ENCODE measurements around the gene FAM20C. TPM values are rescaled to one million over a fixed set of nuclear protein-coding genes. Genes with fewer than 3 reads are reported as not detected.
"Not testable (repeated sequence)": the region's sequence is repeated elsewhere in the genome, so short reads cannot be mapped to it uniquely, and the experiment has no call there.

The FAM20C gene
- total and polyA plus RNA-seq, 7 donors = 15.6 to 47.6 (median 28.1) TPM

- H3K4me1 ChIP-seq = no peaks in the 10 kb centered on the region
- H3K36me3 ChIP-seq (ENCODE audit: insufficient read depth in 1 of 2, low read depth in 1 of 2) = no peaks in the 10 kb centered on the region
- H3K27me3 ChIP-seq (ENCODE audit: insufficient read depth in 3 of 3, low read length in 2 of 3) = peaks cover 0 to 53% (median 25%) of the 10 kb centered on the region in 3 donors
- no peak for ATAC-seq
- no peak for DNase-seq
- H3K9me3 ChIP-seq = no peaks in the 10 kb centered on the region
- intact Hi-C loops (cut with DNase I) = no loop called here
- TF ChIP-seq CTCF (IDR thresholded peaks at IDR 0.05) = no peak
- no peak overlapping the region for H3K4me3 ChIP-seq
- H3K27ac ChIP-seq = no peak overlapping the region
- WGBS, 3 donors = 73 to 80% (median 78%) methylated on average over 24 to 27 of the region's 27 CpGs
Measured at GRCh38 chr7:295155-296154, 103.1 kb downstream of the FAM20C start.

GRCh38 chr7:296373-296945, 104.1 kb downstream of the FAM20C start:
- Histone ChIP-seq H3K9me3 (no peaks in the 10 kb centered on the region), H3K36me3 (ENCODE audit: insufficient read depth in 1 of 2, low read depth in 1 of 2) (no peaks in the 10 kb centered on the region), H3K27ac (no peak overlapping the region), H3K4me1 (no peaks in the 10 kb centered on the region), H3K4me3 (no peak overlapping the region), H3K27me3 (ENCODE audit: insufficient read depth in 3 of 3, low read length in 2 of 3) (peaks cover 0 to 45% (median 17%) of the 10 kb centered on the region in 3 donors)
- 74 to 83% (median 78%) methylated on average over 15 to 20 of the region's 20 CpGs for WGBS, 3 donors
- no peak for TF ChIP-seq CTCF (IDR thresholded peaks at IDR 0.05)
- intact Hi-C loops (cut with DNase I) = no loop called here
- DNase-seq (no peak), ATAC-seq (no peak)

DNA sequence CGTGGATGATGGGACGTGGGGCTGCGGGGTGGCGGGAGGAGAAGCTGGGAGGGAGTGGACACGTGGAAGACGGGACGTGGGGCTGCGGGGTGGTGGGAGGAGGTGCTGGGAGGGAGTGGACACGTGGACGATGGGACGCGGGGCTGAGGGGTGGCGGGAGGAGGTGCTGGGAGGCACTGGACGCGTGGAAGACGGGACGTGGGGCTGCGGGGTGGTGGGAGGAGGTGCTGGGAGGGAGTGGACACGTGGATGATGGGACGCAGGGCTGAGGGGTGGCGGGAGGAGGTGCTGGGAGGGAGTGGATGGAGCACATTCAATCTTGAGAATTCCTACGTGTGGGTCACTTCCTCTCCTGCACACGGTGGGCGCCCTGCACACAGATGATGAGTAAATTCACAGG, 104.8 kb downstream of the FAM20C start:
- H3K27me3 ChIP-seq (ENCODE audit: insufficient read depth in 3 of 3, low read length in 2 of 3) = peaks cover 0 to 38% (median 13%) of the 10 kb centered on the region in 3 donors

DNA sequence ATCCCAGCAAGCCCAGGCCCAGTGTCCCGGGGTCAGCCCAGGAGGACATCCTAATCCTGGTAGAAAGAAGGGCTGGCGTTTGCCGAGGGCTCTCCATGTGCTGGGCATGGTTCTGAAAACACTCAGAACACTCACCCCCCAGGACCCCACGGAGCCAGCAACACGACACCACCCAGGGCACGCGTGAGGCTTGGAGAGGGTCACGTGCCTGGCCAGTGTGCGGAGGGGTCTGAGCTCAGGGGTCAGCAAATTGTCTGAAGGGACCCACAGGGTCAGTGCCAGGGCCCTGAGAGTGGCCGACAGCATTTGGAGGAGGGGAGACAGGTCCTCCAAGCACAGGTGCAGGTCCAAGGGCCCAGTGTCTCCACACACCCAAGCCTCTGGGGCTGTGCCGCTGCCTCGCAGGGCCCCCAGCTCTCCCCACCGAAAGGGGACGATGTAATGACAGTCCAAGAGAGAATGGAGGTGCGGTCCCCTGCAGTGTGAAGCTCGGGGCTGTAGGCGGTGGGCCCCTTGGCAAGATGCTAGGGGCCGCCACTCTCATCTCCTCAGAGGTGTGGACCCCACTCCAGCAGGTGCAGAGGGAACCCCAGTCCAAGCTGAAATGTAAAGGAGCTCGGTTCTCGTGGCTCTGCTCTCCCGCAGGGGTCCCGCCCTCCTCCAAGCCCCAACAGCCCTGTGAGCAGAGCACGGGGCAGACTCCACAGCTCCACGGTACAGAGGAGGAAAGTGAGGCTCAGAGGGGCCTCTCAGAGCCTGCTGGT, 105.4 kb downstream of the FAM20C start:
- H3K27me3 ChIP-seq (ENCODE audit: insufficient read depth in 3 of 3, low read length in 2 of 3) = peaks cover 0 to 32% (median 12%) of the 10 kb centered on the region in 3 donors

More for the DNA sequence above, 104.8 kb downstream of the FAM20C start:
- H3K27ac ChIP-seq; H3K9me3 ChIP-seq; intact Hi-C loops (cut with DNase I); ATAC-seq; DNase-seq; H3K36me3 ChIP-seq (ENCODE audit: insufficient read depth in 1 of 2, low read depth in 1 of 2); H3K4me1 ChIP-seq; H3K4me3 ChIP-seq: not testable (repeated sequence)
- WGBS, 3 donors = 70 to 78% (median 76%) methylated on average over 9 to 24 of the region's 24 CpGs

More for the DNA sequence above, 105.4 kb downstream of the FAM20C start:
- WGBS, 3 donors = 71 to 75% (median 74%) methylated on average over 20 to 24 of the region's 24 CpGs
- Histone ChIP-seq H3K27ac (no peak overlapping the region), H3K36me3 (ENCODE audit: insufficient read depth in 1 of 2, low read depth in 1 of 2) (no peaks in the 10 kb centered on the region), H3K4me1 (no peaks in the 10 kb centered on the region), H3K4me3 (no peak overlapping the region), H3K9me3 (no peaks in the 10 kb centered on the region)
- DNase-seq (no peak), ATAC-seq (no peak)
- no peak for TF ChIP-seq CTCF (IDR thresholded peaks at IDR 0.05)
- intact Hi-C loops (cut with DNase I) = no loop called here

Measured in psoas muscle (tissue), 8 donors.